ENCODE measurements around the gene ZNF367. TPM values are rescaled to one million over a fixed set of nuclear protein-coding genes. Genes with fewer than 3 reads are reported as not detected.

ZNF367 gene
- total and polyA plus RNA-seq, 4 donors, result 1.0 to 3.3 (median 2.1) TPM

DNA sequence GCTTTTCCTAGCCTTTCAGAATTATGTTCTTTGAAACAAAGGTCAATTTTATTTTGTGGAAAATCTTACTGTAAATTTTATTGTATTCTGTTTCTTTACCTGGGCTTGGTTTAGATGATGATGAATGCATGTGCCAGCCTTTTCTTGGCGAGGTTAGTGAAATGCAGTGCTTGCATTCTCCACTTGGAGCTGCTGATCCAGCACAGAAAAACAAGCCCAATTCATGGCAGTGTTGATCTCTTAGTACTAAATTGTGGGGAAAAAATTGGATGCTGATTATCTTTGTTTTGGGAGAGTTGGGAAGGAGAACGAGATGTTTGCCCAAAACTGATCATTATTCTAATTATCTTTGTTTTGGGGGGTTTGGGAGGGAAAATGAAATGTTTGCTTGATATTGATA lies 35.5 kb upstream of the ZNF367 start:
- Histone ChIP-seq H3K9ac (ENCODE audit: insufficient read depth in 1 of 2, low read length in 2 of 2) (no peak overlapping the region), H3K9me3 (ENCODE audit: control insufficient read depth in 4 of 4, insufficient read depth in 3 of 4, low read length in 3 of 4) (no peaks in the 10 kb centered on the region), H3K27ac (ENCODE audit: low read depth in 1 of 2, low read length in 1 of 2) (no peak overlapping the region), H3K36me3 (ENCODE audit: control insufficient read depth in 4 of 4, insufficient read depth in 4 of 4, low read length in 4 of 4) (peaks cover 0 to under 1% (median 0%) of the 10 kb centered on the region in 4 donors), H3K27me3 (ENCODE audit: control insufficient read depth in 3 of 3, insufficient read depth in 3 of 3, low read length in 2 of 3) (peaks cover 0 to 3% (median 0%) of the 10 kb centered on the region in 3 donors), H3K4me3 (no peak overlapping the region), H3K4me1 (ENCODE audit: control insufficient read depth in 5 of 5, insufficient read depth in 5 of 5, low read length in 5 of 5) (peaks cover 0 to 15% (median 7%) of the 10 kb centered on the region in 5 donors)
- no peak for ATAC-seq (ENCODE audit: insufficient read depth, low FRiP score)
- peak in 1 of 3 donors; percentile 36 for DNase-seq
- TF ChIP-seq, protein P1, sequence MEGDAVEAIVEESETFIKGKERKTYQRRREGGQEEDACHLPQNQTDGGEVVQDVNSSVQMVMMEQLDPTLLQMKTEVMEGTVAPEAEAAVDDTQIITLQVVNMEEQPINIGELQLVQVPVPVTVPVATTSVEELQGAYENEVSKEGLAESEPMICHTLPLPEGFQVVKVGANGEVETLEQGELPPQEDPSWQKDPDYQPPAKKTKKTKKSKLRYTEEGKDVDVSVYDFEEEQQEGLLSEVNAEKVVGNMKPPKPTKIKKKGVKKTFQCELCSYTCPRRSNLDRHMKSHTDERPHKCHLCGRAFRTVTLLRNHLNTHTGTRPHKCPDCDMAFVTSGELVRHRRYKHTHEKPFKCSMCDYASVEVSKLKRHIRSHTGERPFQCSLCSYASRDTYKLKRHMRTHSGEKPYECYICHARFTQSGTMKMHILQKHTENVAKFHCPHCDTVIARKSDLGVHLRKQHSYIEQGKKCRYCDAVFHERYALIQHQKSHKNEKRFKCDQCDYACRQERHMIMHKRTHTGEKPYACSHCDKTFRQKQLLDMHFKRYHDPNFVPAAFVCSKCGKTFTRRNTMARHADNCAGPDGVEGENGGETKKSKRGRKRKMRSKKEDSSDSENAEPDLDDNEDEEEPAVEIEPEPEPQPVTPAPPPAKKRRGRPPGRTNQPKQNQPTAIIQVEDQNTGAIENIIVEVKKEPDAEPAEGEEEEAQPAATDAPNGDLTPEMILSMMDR (IDR thresholded peaks at IDR 0.05; ENCODE audit: control extremely low read depth, extremely low read depth), result no peak
- 73 to 80% methylated on average over 2 of the region's 2 CpGs for whole genome bisulfite sequencing, 2 donors

DNA sequence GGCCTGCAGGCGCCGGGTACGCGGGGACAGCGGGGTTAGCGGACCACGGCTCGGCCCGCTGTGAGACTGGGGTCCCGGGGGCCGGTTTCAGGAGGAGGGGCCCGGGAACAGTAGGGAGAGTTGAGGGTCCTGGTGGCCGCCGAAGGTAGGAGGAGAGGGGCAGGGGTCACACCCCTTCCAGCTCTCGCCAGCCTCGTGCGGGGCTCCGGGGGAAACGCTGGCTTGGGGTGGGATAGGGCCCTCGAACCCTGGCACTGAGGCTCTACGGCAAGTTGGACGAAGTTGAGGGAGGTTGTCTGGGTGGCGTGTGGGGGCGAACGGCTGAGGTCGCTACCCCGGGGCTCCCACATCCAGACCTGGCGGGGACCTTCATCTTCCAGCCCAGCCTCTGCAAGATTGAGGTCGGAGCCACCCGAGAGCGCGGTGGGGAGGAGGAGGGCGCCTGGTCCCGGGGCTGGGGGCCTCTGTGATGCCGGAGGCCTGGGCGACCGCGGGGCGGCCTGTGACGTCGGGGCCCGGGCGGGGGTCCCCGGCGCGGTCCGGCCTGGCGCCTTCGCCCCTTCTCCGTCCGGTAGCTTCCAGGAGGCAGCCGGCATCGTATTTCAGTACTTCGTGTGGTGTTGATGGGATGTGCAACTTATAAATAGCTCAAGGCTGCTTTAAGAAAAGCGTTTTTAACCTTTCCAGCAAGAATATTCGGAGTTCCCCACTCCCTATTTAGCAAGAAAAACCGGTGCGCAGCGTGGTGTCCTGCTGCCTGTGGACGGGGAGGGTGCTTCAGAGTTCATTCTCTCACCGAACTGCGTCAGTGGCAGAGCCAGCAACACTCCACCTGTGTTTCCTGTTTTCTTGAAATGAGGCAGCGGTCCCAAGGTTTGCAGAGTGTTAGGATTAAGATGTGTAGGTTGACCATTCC lies 32.7 kb upstream of the ZNF367 start:
- TF ChIP-seq, protein P1 (IDR thresholded peaks at IDR 0.05; ENCODE audit: control extremely low read depth, extremely low read depth), result no peak
- Histone ChIP-seq H3K4me1 (ENCODE audit: control insufficient read depth in 5 of 5, insufficient read depth in 5 of 5, low read length in 5 of 5) (peaks cover 0 to 15% (median 4%) of the 10 kb centered on the region in 5 donors), H3K27me3 (ENCODE audit: control insufficient read depth in 3 of 3, insufficient read depth in 3 of 3, low read length in 2 of 3) (peaks cover 0 to 7% (median 5%) of the 10 kb centered on the region in 3 donors), H3K9me3 (ENCODE audit: control insufficient read depth in 4 of 4, insufficient read depth in 3 of 4, low read length in 3 of 4) (no peaks in the 10 kb centered on the region), H3K36me3 (ENCODE audit: control insufficient read depth in 4 of 4, insufficient read depth in 4 of 4, low read length in 4 of 4) (no peaks in the 10 kb centered on the region), H3K9ac (ENCODE audit: insufficient read depth in 1 of 2, low read length in 2 of 2) (peak overlapping the region in 1 of 2 donors; percentile 82), H3K4me3 (peak overlapping the region; percentile 66), H3K27ac (ENCODE audit: low read depth in 1 of 2, low read length in 1 of 2) (peak overlapping the region; percentile 59 to 80)
- ATAC-seq (ENCODE audit: insufficient read depth, low FRiP score) (no peak), DNase-seq (peak; percentile 37 to 40 (median 38))
- 1 to 2% methylated on average over 57 to 63 of the region's 63 CpGs for WGBS, 2 donors

DNA sequence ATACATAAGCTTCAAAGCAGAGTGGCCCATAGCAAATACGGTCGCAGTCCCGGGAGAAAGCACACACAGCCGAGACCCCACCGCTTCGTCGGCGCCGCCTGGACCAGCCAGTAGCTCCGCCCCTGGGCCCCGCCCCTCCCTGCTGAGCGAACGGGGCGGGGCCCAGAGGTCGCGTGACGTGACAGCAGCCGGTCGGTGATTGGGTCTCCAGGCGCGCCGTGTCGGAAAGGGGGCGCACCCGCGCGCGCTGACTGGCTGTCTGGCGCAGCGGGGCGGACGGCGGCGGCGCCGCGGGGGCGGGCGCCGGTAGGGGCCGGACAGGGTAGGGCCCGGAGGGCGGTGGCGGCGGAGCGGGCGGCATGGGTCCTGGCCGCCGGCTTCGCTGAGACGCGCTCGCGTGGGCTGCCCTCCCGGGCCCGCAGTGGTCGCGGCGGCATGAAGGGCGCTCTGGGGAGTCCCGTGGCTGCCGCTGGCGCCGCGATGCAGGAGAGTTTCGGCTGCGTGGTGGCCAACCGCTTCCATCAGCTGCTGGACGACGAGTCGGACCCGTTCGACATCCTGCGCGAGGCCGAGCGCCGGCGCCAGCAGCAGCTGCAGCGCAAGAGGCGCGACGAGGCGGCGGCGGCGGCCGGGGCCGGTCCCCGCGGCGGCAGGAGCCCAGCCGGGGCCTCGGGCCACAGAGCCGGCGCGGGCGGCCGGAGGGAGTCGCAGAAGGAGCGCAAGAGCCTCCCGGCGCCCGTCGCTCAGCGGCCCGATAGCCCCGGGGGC lies 31.9 kb upstream of the ZNF367 start, which contains the start of gene HABP4:
Gene HABP4, plus strand, starts transcription at position 325 of the 768 bp plus-strand sequence. Its CDS starts 111 bp downstream, at position 436.
- peak within 1 kb of the TSS in 1 of 2 donors; percentile 58 for H3K9ac ChIP-seq (ENCODE audit: insufficient read depth in 1 of 2, low read length in 2 of 2)
- no peaks in the 10 kb centered on the region for H3K9me3 ChIP-seq (ENCODE audit: control insufficient read depth in 4 of 4, insufficient read depth in 3 of 4, low read length in 3 of 4)
- peaks cover 0 to 7% (median 5%) of the 10 kb centered on the region in 3 donors for H3K27me3 ChIP-seq (ENCODE audit: control insufficient read depth in 3 of 3, insufficient read depth in 3 of 3, low read length in 2 of 3)
- ATAC-seq (ENCODE audit: insufficient read depth, low FRiP score) (peak; percentile 98), DNase-seq (peak; percentile 96 to 98 (median 97))
- no peaks in the 10 kb centered on the region for H3K36me3 ChIP-seq (ENCODE audit: control insufficient read depth in 4 of 4, insufficient read depth in 4 of 4, low read length in 4 of 4)
- H3K4me3 ChIP-seq, result peak within 1 kb of the TSS; percentile 66
- peaks cover 0 to 15% (median 4%) of the 10 kb centered on the region in 5 donors for H3K4me1 ChIP-seq (ENCODE audit: control insufficient read depth in 5 of 5, insufficient read depth in 5 of 5, low read length in 5 of 5)
- WGBS, 2 donors, result 0% methylated on average over 48 to 108 of the region's 108 CpGs
- TF ChIP-seq, protein P1 (IDR thresholded peaks at IDR 0.05; ENCODE audit: control extremely low read depth, extremely low read depth), result no peak
- H3K27ac ChIP-seq (ENCODE audit: low read depth in 1 of 2, low read length in 1 of 2), result peak within 1 kb of the TSS; percentile 80 to 84

All from lung (tissue), 12 donors.